Astrocyte (in vitro differentiated cells and primary cell): Measurements from ENCODE around the gene SCAPER. TPM values are rescaled to one million over a fixed set of nuclear protein-coding genes. Genes with fewer than 3 reads are reported as not detected.
A peak's percentile ranks its signal among the peaks of the same experiment; 100 is the strongest.

Experiments used
- DNase-seq: peaks from one replicate; pipeline ENCODE4 v3.0.0-alpha.2; 2010; ENCODE audit warnings: low read depth
- FAIRE-seq: peaks from 2 replicates; lab custom pipeline; 2011; peaks lifted over from hg19 to GRCh38; lab: Jason Lieb, UNC
- H2AFZ ChIP-seq: 2 replicates; pipeline ENCODE4 v1.6.0; 2012; ENCODE audit warnings: low read depth, low read length, inconsistent platforms
- H3K27ac ChIP-seq: 2 replicates; pipeline ENCODE4 v1.5.1; 2011; ENCODE audit warnings: low read depth, low read length, inconsistent platforms
- H3K27me3 ChIP-seq: 2 replicates; pipeline ENCODE4 v1.6.0; 2011; ENCODE audit warnings: low read length, inconsistent platforms; ENCODE audit not compliant: insufficient read depth
- H3K36me3 ChIP-seq: 2 replicates; pipeline ENCODE4 v1.5.1; 2011; ENCODE audit warnings: low read length, inconsistent platforms; ENCODE audit not compliant: insufficient read depth
- H3K4me1 ChIP-seq: 2 replicates; pipeline ENCODE4 v1.5.1; 2011; ENCODE audit warnings: low read length, inconsistent platforms; ENCODE audit not compliant: insufficient read depth
- H3K4me2 ChIP-seq: 2 replicates; pipeline ENCODE4 v1.6.0; 2012; ENCODE audit warnings: low read length, inconsistent platforms
- H3K4me3 ChIP-seq: 2 replicates; pipeline ENCODE4 v1.5.1; 2011; ENCODE audit warnings: low read depth, mild to moderate bottlenecking, low read length, inconsistent platforms; ENCODE audit not compliant: insufficient read depth
- H3K79me2 ChIP-seq: 2 replicates; pipeline ENCODE4 v1.6.0; 2012; ENCODE audit warnings: mild to moderate bottlenecking, low read length, inconsistent platforms; ENCODE audit not compliant: insufficient read depth
- H3K9ac ChIP-seq: 2 replicates; pipeline ENCODE4 v1.6.0; 2012; ENCODE audit warnings: mild to moderate bottlenecking, low read length, inconsistent platforms
- H3K9me3 ChIP-seq: 2 replicates; pipeline ENCODE4 v1.5.1; 2012; ENCODE audit warnings: low read depth, mild to moderate bottlenecking, low read length, inconsistent platforms; ENCODE audit not compliant: insufficient read depth
- H4K20me1 ChIP-seq: 2 replicates; pipeline ENCODE4 v1.6.0; 2012; ENCODE audit warnings: low read length, inconsistent platforms; ENCODE audit not compliant: insufficient read depth
- H3K27ac Mint-ChIP-seq: one replicate; pipeline ENCODE4 v1.8.0; 2021; ENCODE audit warnings: mild to moderate bottlenecking, mixed read lengths; ENCODE audit not compliant: unreplicated experiment
- H3K27me3 Mint-ChIP-seq: one replicate; pipeline ENCODE4 v1.8.0; 2021; ENCODE audit warnings: low read depth, mixed read lengths; ENCODE audit not compliant: unreplicated experiment
- H3K36me3 Mint-ChIP-seq: one replicate; pipeline ENCODE4 v1.8.0; 2021; ENCODE audit warnings: low read depth, mixed read lengths; ENCODE audit not compliant: unreplicated experiment
- H3K4me1 Mint-ChIP-seq: one replicate; pipeline ENCODE4 v1.8.0; 2021; ENCODE audit warnings: low read depth, mixed read lengths; ENCODE audit not compliant: unreplicated experiment
- H3K4me3 Mint-ChIP-seq: one replicate; pipeline ENCODE4 v1.8.0; 2021; ENCODE audit warnings: mild to moderate bottlenecking, moderate library complexity, mixed read lengths; ENCODE audit not compliant: unreplicated experiment
- H3K9me3 Mint-ChIP-seq: one replicate; pipeline ENCODE4 v1.8.0; 2021; ENCODE audit warnings: mild to moderate bottlenecking, mixed read lengths; ENCODE audit not compliant: unreplicated experiment
- CTCF ChIP-seq: IDR thresholded peaks from 2 replicates; pipeline ENCODE4 v1.5.1; 2011; ENCODE audit warnings: low read depth, mild to moderate bottlenecking, inconsistent platforms, low read length, moderate library complexity; ENCODE audit not compliant: insufficient read depth
- EZH2 ChIP-seq: IDR thresholded peaks from 2 replicates; pipeline ENCODE4 v1.6.1; 2012; ENCODE audit warnings: mild to moderate bottlenecking, low read length, inconsistent platforms; ENCODE audit not compliant: insufficient read depth
- total RNA-seq: library from RNA; stranded (reverse); gene quantifications from 2 replicates; pipeline ENCODE4 v1.2.1, GENCODE V29; 2021

The SCAPER gene
- total RNA-seq, 1 donor from 2014 or later: 8.6 TPM

- peaks cover 6% of the 10 kb centered on the region for H3K4me1 Mint-ChIP-seq
- Histone ChIP-seq H3K36me3 (no peaks in the 10 kb centered on the region), H2AFZ (no peak overlapping the region), H3K27ac (no peak overlapping the region), H3K4me1 (peaks cover 8% of the 10 kb centered on the region), H4K20me1 (no peaks in the 10 kb centered on the region), H3K4me2 (no peak overlapping the region), H3K9ac (no peak overlapping the region), H3K4me3 (no peak overlapping the region), H3K9me3 (no peaks in the 10 kb centered on the region), H3K79me2 (no peaks in the 10 kb centered on the region), H3K27me3 (peaks cover 51% of the 10 kb centered on the region)
- no peaks in the 10 kb centered on the region for H3K9me3 Mint-ChIP-seq
- peak overlapping the region; percentile 80 for H3K27ac Mint-ChIP-seq
- TF ChIP-seq EZH2 (no peak), CTCF (no peak)
- peak overlapping the region; percentile 27 for H3K4me3 Mint-ChIP-seq
- H3K36me3 Mint-ChIP-seq: no peaks in the 10 kb centered on the region
- H3K27me3 Mint-ChIP-seq: peaks cover 27% of the 10 kb centered on the region
- FAIRE-seq (no peak), DNase-seq (peak; percentile 52)
Observed at GRCh38 chr15:76327191-76328105, 577.7 kb downstream of the SCAPER start.

GRCh38 chr15:76325704-76326103 lies 579.4 kb downstream of the SCAPER start:
- Mint-ChIP-seq H3K36me3 (no peaks in the 10 kb centered on the region), H3K4me1 (peaks cover 6% of the 10 kb centered on the region), H3K4me3 (no peak overlapping the region), H3K9me3 (no peaks in the 10 kb centered on the region), H3K27ac (no peak overlapping the region), H3K27me3 (peaks cover 25% of the 10 kb centered on the region)
- no peaks in the 10 kb centered on the region for H3K36me3 ChIP-seq
- no peak for TF ChIP-seq EZH2
- TF ChIP-seq CTCF: no peak
- H3K9me3 ChIP-seq: no peaks in the 10 kb centered on the region
- H3K79me2 ChIP-seq: no peaks in the 10 kb centered on the region
- no peak overlapping the region for H3K9ac ChIP-seq
- H2AFZ ChIP-seq: no peak overlapping the region
- no peak overlapping the region for H3K4me3 ChIP-seq
- no peak for FAIRE-seq
- no peak overlapping the region for H3K27ac ChIP-seq
- H4K20me1 ChIP-seq: no peaks in the 10 kb centered on the region
- H3K4me2 ChIP-seq: no peak overlapping the region
- peaks cover 61% of the 10 kb centered on the region for H3K27me3 ChIP-seq
- peaks cover 8% of the 10 kb centered on the region for H3K4me1 ChIP-seq
- DNase-seq: no peak

GRCh38 chr15:76324066-76324465 lies 581.1 kb downstream of the SCAPER start:
- no peaks in the 10 kb centered on the region for H3K36me3 Mint-ChIP-seq
- Histone ChIP-seq H2AFZ (no peak overlapping the region), H3K4me2 (no peak overlapping the region), H3K79me2 (no peaks in the 10 kb centered on the region), H3K27me3 (peaks cover 56% of the 10 kb centered on the region), H3K4me1 (peaks cover 8% of the 10 kb centered on the region), H3K4me3 (no peak overlapping the region), H4K20me1 (no peaks in the 10 kb centered on the region), H3K9ac (no peak overlapping the region), H3K9me3 (no peaks in the 10 kb centered on the region), H3K27ac (no peak overlapping the region), H3K36me3 (no peaks in the 10 kb centered on the region)
- no peak overlapping the region for H3K27ac Mint-ChIP-seq
- TF ChIP-seq CTCF (no peak), EZH2 (no peak)
- H3K4me1 Mint-ChIP-seq: peaks cover 6% of the 10 kb centered on the region
- DNase-seq (no peak), FAIRE-seq (no peak)
- H3K9me3 Mint-ChIP-seq: no peaks in the 10 kb centered on the region
- H3K4me3 Mint-ChIP-seq: no peak overlapping the region
- peaks cover 17% of the 10 kb centered on the region for H3K27me3 Mint-ChIP-seq
